MM.1S (cell line): Measurements from ENCODE around the gene SRSF2.
"Not testable (repeated sequence)": the region's sequence is repeated elsewhere in the genome, so short reads cannot be mapped to it uniquely, and the experiment has no call there.

ENCODE experiments used
- CTCF ChIP-seq: fragments of 300-600 bp; sonication (generic); IDR thresholded peaks from 2 replicates; pipeline ENCODE4 v1.5.1; 2016; ENCODE audit warnings: antibody characterized with exemption, low read length, mixed read lengths
- EZH2 ChIP-seq: fragments of 300-600 bp; sonication (generic); optimal IDR thresholded peaks from 2 replicates; pipeline ENCODE3; 2017; ENCODE audit warnings: low read depth, mild to moderate bottlenecking, antibody characterized with exemption, low read length, mixed read lengths
- EZH2phosphoT487 ChIP-seq: fragments of 300-600 bp; sonication (generic); IDR thresholded peaks from 2 replicates; pipeline ENCODE4 v1.6.1; 2018; ENCODE audit warnings: antibody characterized with exemption, low read length

DNA sequence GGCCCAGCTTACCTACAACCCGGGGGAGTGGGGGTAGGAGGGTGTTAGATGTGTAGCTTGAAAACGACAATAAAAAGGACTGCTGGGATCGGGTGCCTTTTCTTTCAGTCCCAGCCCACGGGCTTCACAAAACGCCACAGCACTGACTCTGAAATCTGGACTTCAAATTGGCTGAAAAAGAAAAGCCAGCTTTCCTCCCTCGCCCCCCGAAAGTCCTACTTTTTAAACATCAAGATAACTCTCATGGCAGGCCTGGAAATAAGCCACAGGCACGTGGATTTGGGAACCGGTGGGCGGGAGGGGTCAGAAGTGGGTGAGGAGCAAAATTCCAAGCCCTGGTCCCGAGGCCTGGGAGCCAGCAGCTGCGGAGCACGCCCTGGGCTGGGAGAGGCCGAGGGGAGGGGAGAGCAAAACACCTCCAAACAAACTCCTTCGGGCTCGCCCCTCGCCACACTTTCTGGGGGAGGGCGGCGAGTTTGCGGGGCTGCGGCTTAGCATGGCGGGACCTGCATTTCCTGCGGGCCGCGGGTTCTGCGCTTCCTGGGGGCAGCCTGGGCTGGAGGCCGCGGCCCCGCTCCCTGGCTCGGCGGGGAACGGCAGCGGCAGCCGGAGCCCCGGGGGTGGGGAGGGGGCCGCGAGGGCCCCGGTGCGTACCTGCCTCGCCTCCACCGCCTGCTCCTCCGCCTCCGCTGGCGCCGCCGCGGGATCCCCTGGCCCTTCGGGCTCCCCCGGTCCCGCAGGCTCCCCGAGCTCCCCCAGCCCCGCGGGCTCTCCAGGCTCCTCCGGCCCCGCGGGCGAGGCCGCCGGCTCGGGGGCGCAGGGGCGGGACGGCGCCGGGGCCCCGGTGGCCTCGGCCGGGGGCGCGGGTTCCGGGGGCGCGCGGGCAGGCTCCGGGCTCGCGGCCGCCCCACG lies 26.9 kb downstream of the SRSF2 start:
- not testable (repeated sequence) for TF ChIP-seq CTCF, EZH2, EZH2phosphoT487
